ENCODE data around the gene DUSP10.

DUSP10 gene

GRCh38 chr1:221711063-221711577, 30.8 kb downstream of the DUSP10 start:
- no peak overlapping the region for H3K4me3 ChIP-seq (ENCODE audit: low read depth, low read length)
- DNase-seq (ENCODE audit: low read depth, low spot score) = no peak
- POLR2A ChIA-PET = no interaction called here
- TF ChIP-seq, protein P1, sequence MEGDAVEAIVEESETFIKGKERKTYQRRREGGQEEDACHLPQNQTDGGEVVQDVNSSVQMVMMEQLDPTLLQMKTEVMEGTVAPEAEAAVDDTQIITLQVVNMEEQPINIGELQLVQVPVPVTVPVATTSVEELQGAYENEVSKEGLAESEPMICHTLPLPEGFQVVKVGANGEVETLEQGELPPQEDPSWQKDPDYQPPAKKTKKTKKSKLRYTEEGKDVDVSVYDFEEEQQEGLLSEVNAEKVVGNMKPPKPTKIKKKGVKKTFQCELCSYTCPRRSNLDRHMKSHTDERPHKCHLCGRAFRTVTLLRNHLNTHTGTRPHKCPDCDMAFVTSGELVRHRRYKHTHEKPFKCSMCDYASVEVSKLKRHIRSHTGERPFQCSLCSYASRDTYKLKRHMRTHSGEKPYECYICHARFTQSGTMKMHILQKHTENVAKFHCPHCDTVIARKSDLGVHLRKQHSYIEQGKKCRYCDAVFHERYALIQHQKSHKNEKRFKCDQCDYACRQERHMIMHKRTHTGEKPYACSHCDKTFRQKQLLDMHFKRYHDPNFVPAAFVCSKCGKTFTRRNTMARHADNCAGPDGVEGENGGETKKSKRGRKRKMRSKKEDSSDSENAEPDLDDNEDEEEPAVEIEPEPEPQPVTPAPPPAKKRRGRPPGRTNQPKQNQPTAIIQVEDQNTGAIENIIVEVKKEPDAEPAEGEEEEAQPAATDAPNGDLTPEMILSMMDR (IDR thresholded peaks at IDR 0.05; ENCODE audit: insufficient read depth, low read length, missing control alignments) = no peak
- CTCF ChIA-PET = interaction anchor here (1.2 to 2.7 kb wide), 4 partner anchors 9 to 744 kb away, joined by 3 to 11 read pairs (median 4); no protein-coding TSS in a partner anchor

DNA sequence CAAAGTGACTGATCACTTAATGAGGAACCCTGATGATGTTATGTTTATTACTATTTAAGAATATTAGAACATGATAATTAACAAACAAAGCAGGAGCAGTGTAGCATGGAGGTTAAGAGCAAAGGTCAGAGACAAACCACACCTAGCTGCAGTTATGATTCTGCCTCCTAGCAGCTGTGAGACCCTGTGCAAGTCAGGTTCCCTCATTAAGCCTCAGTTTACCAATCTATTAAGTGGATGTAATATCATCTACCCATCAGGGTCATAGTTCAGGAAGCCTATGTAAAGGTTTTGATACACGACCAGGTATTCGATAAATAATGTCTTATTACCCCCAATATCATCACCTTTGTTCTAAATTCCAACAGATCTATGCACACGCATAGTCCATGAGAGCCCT, 32.0 kb downstream of the DUSP10 start:
- TF ChIP-seq, protein P1 (IDR thresholded peaks at IDR 0.05; ENCODE audit: insufficient read depth, low read length, missing control alignments) = no peak
- CTCF ChIA-PET = interaction anchor here (1.1 to 1.7 kb wide), 2 partner anchors 9 to 166 kb away, joined by 3 to 5 read pairs; no protein-coding TSS in a partner anchor
- no peak overlapping the region for H3K4me3 ChIP-seq (ENCODE audit: low read depth, low read length)
- POLR2A ChIA-PET = interaction anchor here (1.6 kb wide), 1 partner anchor 8 kb away, joined by 5 read pairs; no protein-coding TSS in a partner anchor
- no peak for DNase-seq (ENCODE audit: low read depth, low spot score)

DNA sequence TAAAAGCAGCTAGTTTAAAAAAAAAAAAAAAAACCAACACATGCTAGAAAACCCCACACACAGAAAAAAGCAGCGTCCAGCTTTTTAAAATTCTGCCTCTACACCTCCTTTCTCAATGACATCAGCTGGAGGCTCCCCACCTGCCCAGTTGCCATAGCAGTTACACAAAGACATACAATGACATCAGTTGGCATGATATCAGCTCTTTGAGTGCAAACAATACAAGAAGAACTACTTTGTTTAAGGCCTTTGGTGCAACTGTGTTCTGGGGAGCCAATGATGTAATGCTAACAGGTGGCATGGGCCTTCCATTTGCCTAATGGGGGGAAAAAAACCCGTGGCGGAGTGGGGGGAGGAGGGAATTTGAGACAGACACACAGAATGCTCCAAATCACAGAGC, 32.9 kb downstream of the DUSP10 start:
- POLR2A ChIA-PET = interaction anchor here (1.6 kb wide), 1 partner anchor 9 kb away, joined by 5 read pairs; no protein-coding TSS in a partner anchor
- no peak for DNase-seq (ENCODE audit: low read depth, low spot score)
- H3K4me3 ChIP-seq (ENCODE audit: low read depth, low read length) = no peak overlapping the region
- CTCF ChIA-PET = interaction anchor here (1.6 kb wide), 1 partner anchor 747 kb away, joined by 6 read pairs; no protein-coding TSS in a partner anchor
- TF ChIP-seq, protein P1 (IDR thresholded peaks at IDR 0.05; ENCODE audit: insufficient read depth, low read length, missing control alignments) = no peak

DNA sequence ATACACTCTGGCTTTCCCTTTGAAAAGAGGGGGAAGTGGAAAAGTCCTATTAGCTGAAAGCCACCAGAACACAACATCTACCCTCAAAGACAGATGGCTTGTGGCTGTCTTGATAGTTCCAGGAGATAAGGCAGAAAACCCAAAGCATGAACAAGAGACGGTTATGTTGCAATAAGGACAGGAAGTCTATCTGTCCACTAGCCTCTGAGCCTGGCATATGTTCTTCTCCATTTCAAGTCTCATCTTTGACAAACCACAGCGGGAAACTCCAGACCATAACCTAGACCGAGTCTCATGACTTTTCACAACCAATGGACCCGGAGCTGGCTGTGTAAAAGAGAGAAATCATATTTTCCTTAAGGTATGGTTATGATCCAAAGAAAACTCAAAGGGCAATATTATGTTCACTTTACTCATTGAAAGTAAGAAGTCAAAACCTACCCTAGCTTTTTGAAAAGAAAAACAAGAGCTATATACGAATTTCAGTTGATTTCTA, 33.8 kb downstream of the DUSP10 start:
- no peak for DNase-seq (ENCODE audit: low read depth, low spot score)
- TF ChIP-seq, protein P1 (IDR thresholded peaks at IDR 0.05; ENCODE audit: insufficient read depth, low read length, missing control alignments) = no peak
- ChIA-PET POLR2A (no interaction called here), CTCF (interaction anchor here (1.2 to 1.6 kb wide), 3 partner anchors 9 to 757 kb away, joined by 3 to 6 read pairs (median 3); no protein-coding TSS in a partner anchor)
- no peak overlapping the region for H3K4me3 ChIP-seq (ENCODE audit: low read depth, low read length)

DNA sequence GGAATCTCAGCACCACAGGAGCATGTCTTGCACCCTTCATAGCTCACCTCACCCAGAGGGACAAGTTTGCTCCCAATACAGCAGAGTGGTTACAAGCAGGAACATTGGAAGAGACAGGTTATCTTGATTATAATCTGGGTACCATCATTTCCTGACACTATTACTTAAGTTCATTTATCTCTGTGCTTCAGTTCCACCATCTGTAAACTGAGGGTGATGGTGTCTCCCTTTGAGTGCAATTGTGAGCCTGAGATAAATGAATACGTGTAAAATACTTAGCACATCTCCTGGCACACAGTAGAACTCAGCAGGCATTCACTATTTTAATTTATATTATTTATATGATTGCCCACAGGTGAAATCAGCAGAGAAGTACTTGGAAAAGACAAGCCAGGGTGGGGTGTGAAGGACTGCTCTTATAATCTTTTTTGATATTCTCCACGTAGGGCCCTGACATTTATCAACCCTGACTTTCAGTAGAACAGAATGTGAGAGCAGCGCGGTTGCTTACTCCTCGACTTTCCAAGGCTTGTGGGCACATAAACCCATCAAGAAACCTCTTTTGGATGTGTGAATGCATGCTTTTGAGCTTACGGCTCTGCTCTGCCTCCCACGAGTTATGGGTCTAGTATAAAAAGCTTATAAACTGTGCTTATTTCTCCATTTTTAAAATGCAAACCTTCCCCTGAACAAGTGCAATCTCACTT, 34.9 kb downstream of the DUSP10 start:
- H3K4me3 ChIP-seq (ENCODE audit: low read depth, low read length) = no peak overlapping the region
- CTCF ChIA-PET = interaction anchor here (0.9 to 1.6 kb wide), 4 partner anchors 11 to 758 kb away, joined by 3 to 6 read pairs (median 3); no protein-coding TSS in a partner anchor
- TF ChIP-seq, protein P1 (IDR thresholded peaks at IDR 0.05; ENCODE audit: insufficient read depth, low read length, missing control alignments) = no peak
- POLR2A ChIA-PET = no interaction called here
- no peak for DNase-seq (ENCODE audit: low read depth, low spot score)

DNA sequence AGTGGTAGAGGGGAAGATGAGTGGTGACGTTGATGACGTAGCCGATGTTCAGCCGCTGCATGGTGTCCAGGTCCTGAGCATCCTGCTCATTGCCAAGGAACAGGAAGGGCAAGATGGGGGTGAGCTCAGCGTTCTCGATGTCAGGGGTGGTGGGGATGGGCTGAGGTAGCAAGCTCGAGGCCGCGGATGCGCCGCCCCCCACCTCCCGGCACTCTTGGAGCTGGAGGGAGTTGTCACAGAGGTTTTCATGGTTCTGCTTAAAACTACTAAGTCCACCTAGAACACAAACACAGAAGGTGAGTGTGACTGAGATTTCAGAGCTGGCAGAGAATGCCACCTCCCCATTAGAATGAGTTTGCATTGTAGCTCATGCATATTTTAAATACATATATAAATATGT, 35.7 kb downstream of the DUSP10 start:
- DNase-seq (ENCODE audit: low read depth, low spot score) = no peak
- TF ChIP-seq, protein P1 (IDR thresholded peaks at IDR 0.05; ENCODE audit: insufficient read depth, low read length, missing control alignments) = no peak
- ChIA-PET POLR2A (no interaction called here), CTCF (interaction anchor here (0.9 kb wide), 1 partner anchor 229 kb away, joined by 3 read pairs; no protein-coding TSS in a partner anchor)
- no peak overlapping the region for H3K4me3 ChIP-seq (ENCODE audit: low read depth, low read length)
